CD8-positive, alpha-beta memory T cell (primary cell): ENCODE measurements around the gene ARSB. TPM values are rescaled to one million over a fixed set of nuclear protein-coding genes. Genes with fewer than 3 reads are reported as not detected.

Experiments used
- CTCF ChIA-PET: fragments of 350-600 bp; sonication (Branson Sonifier 250); formaldehyde crosslinking; loops from one replicate; lab custom pipeline; 2021; ENCODE audit warnings: antibody characterized with exemption; lab: Charles Lee
- POLR2A ChIA-PET: fragments of 350-600 bp; sonication (Branson Sonifier 250); formaldehyde crosslinking; loops from one replicate; lab custom pipeline; 2021; ENCODE audit warnings: antibody characterized with exemption; lab: Charles Lee
- DNase-seq, 5 donors: peaks; one replicate each; pipeline versions ENCODE4 v3.0.0 to v3.0.0-alpha.2; 2020 to 2022; ENCODE audit warnings: mixed read lengths in 1 of 5
- H3K27ac ChIP-seq: one replicate; pipeline ENCODE4 v1.7.0; 2013; ENCODE audit warnings: low read depth, mild to moderate bottlenecking, low read length, moderate library complexity
- H3K27me3 ChIP-seq: 2 replicates; pipeline ENCODE4 v1.7.0; 2013; ENCODE audit warnings: low read length, mild to moderate bottlenecking; ENCODE audit not compliant: insufficient read depth, poor library complexity, severe bottlenecking
- H3K36me3 ChIP-seq: 2 replicates; pipeline ENCODE4 v1.7.0; 2013; ENCODE audit warnings: mild to moderate bottlenecking, low read length, moderate library complexity; ENCODE audit not compliant: insufficient read depth
- H3K4me1 ChIP-seq: 2 replicates; pipeline ENCODE4 v1.7.0; 2013; ENCODE audit warnings: mild to moderate bottlenecking, low read length, moderate library complexity; ENCODE audit not compliant: insufficient read depth
- H3K4me3 ChIP-seq: 2 replicates; pipeline ENCODE4 v1.7.0; 2013; ENCODE audit warnings: mild to moderate bottlenecking, low read length
- H3K9me3 ChIP-seq: 2 replicates; pipeline ENCODE4 v1.7.0; 2013; ENCODE audit warnings: mild to moderate bottlenecking, low read length
- H3K27ac Mint-ChIP-seq, 8 donors: one replicate each; pipeline ENCODE4 v1.8.0; 2020 to 2021; ENCODE audit warnings: mixed read lengths in 8 of 8, mild to moderate bottlenecking in 6 of 8, inconsistent platforms in 3 of 8, moderate library complexity in 3 of 8
- H3K27me3 Mint-ChIP-seq, 2 donors: one replicate each; pipeline ENCODE4 v1.8.0; 2020 to 2021; ENCODE audit warnings: mixed read lengths in 2 of 2, mild to moderate bottlenecking in 1 of 2, moderate library complexity in 1 of 2
- H3K36me3 Mint-ChIP-seq, 3 donors: one replicate each; pipeline ENCODE4 v1.8.0; 2020 to 2021; ENCODE audit warnings: mixed read lengths in 3 of 3, inconsistent platforms in 1 of 3, mild to moderate bottlenecking in 1 of 3
- H3K4me1 Mint-ChIP-seq, 3 donors: one replicate each; pipeline ENCODE4 v1.8.0; 2020 to 2021; ENCODE audit warnings: mixed read lengths in 3 of 3, inconsistent platforms in 1 of 3, mild to moderate bottlenecking in 1 of 3
- H3K4me3 Mint-ChIP-seq, 7 donors: one replicate each; pipeline ENCODE4 v1.8.0; 2020 to 2021; ENCODE audit warnings: mixed read lengths in 7 of 7, mild to moderate bottlenecking in 6 of 7, moderate library complexity in 4 of 7, inconsistent platforms in 2 of 7
- H3K9me3 Mint-ChIP-seq, 5 donors: one replicate each; pipeline ENCODE4 v1.8.0; 2020 to 2022; ENCODE audit warnings: mixed read lengths in 5 of 5, mild to moderate bottlenecking in 3 of 5, moderate library complexity in 2 of 5, inconsistent platforms in 1 of 5
- polyA plus RNA-seq: library from polyadenylated mRNA; unstranded; fragments of 300-500 nt; fragmentation: Illumina TruSeq; gene quantifications from one replicate; pipeline ENCODE4 v1.2.3, GENCODE V29; 2021
- total RNA-seq, 2 experiments: library from RNA; stranded (reverse); gene quantifications; one replicate each; pipeline ENCODE4 v1.2.3, GENCODE V29; 2021

Gene ARSB
- total and polyA plus RNA-seq, 3 experiments from 2014 or later = 5.1 to 19.9 (median 19.6) TPM

GRCh38 chr5:78801413-78801812, 183.7 kb downstream of the ARSB start:
- Histone ChIP-seq H3K4me1 (no peaks in the 10 kb centered on the region), H3K9me3 (peaks cover 4% of the 10 kb centered on the region), H3K27me3 (no peaks in the 10 kb centered on the region), H3K4me3 (no peak overlapping the region), H3K36me3 (no peaks in the 10 kb centered on the region), H3K27ac (no peak overlapping the region)
- CTCF ChIA-PET = no interaction called here
- H3K36me3 Mint-ChIP-seq = peaks cover 13 to 36% (median 19%) of the 10 kb centered on the region in 3 donors
- H3K27ac Mint-ChIP-seq = no peak overlapping the region
- DNase-seq = no peak
- POLR2A ChIA-PET = no interaction called here
- no peak overlapping the region for H3K4me3 Mint-ChIP-seq
- H3K4me1 Mint-ChIP-seq = no peaks in the 10 kb centered on the region
- H3K27me3 Mint-ChIP-seq = no peaks in the 10 kb centered on the region
- peaks cover 6 to 11% (median 7%) of the 10 kb centered on the region in 5 donors for H3K9me3 Mint-ChIP-seq

- peaks cover 4% of the 10 kb centered on the region for H3K9me3 ChIP-seq
- Mint-ChIP-seq H3K9me3 (peaks cover 6 to 11% (median 7%) of the 10 kb centered on the region in 5 donors), H3K27me3 (no peaks in the 10 kb centered on the region), H3K36me3 (peaks cover 13 to 36% (median 19%) of the 10 kb centered on the region in 3 donors), H3K4me3 (no peak overlapping the region), H3K27ac (no peak overlapping the region), H3K4me1 (no peaks in the 10 kb centered on the region)
- no peaks in the 10 kb centered on the region for H3K4me1 ChIP-seq
- DNase-seq = no peak
- no peaks in the 10 kb centered on the region for H3K27me3 ChIP-seq
- H3K36me3 ChIP-seq = no peaks in the 10 kb centered on the region
- H3K4me3 ChIP-seq = no peak overlapping the region
- CTCF ChIA-PET = no interaction called here
- POLR2A ChIA-PET = no interaction called here
- H3K27ac ChIP-seq = no peak overlapping the region
These were observed 185.7 kb downstream of the ARSB start for GRCh38 chr5:78799266-78800017.

GRCh38 chr5:78798673-78799029, 186.5 kb downstream of the ARSB start:
- H3K27ac ChIP-seq = no peak overlapping the region
- DNase-seq = no peak
- ChIA-PET CTCF (no interaction called here), POLR2A (no interaction called here)
- H3K36me3 Mint-ChIP-seq = peaks cover 13 to 35% (median 18%) of the 10 kb centered on the region in 3 donors
- peaks cover 6 to 11% (median 7%) of the 10 kb centered on the region in 5 donors for H3K9me3 Mint-ChIP-seq
- no peak overlapping the region for H3K4me3 ChIP-seq
- no peak overlapping the region for H3K27ac Mint-ChIP-seq
- H3K4me3 Mint-ChIP-seq = no peak overlapping the region
- no peaks in the 10 kb centered on the region for H3K27me3 Mint-ChIP-seq
- H3K9me3 ChIP-seq = peaks cover 4% of the 10 kb centered on the region
- no peaks in the 10 kb centered on the region for H3K4me1 Mint-ChIP-seq
- H3K4me1 ChIP-seq = no peaks in the 10 kb centered on the region
- no peaks in the 10 kb centered on the region for H3K27me3 ChIP-seq
- H3K36me3 ChIP-seq = no peaks in the 10 kb centered on the region

- CTCF ChIA-PET = no interaction called here
- POLR2A ChIA-PET = no interaction called here
- no peaks in the 10 kb centered on the region for H3K4me1 Mint-ChIP-seq
These were observed 187.0 kb downstream of the ARSB start for GRCh38 chr5:78797936-78798672.

GRCh38 chr5:78795757-78796156, 189.4 kb downstream of the ARSB start:
- no peak overlapping the region for H3K4me3 ChIP-seq
- Mint-ChIP-seq H3K4me1 (no peaks in the 10 kb centered on the region), H3K36me3 (peaks cover 2 to 19% (median 10%) of the 10 kb centered on the region in 3 donors), H3K27me3 (no peaks in the 10 kb centered on the region), H3K27ac (no peak overlapping the region), H3K9me3 (peaks cover 0 to 2% (median 2%) of the 10 kb centered on the region in 5 donors), H3K4me3 (no peak overlapping the region)
- no peak overlapping the region for H3K27ac ChIP-seq
- no peaks in the 10 kb centered on the region for H3K36me3 ChIP-seq
- no peaks in the 10 kb centered on the region for H3K4me1 ChIP-seq
- no peaks in the 10 kb centered on the region for H3K9me3 ChIP-seq
- H3K27me3 ChIP-seq = no peaks in the 10 kb centered on the region
- no peak for DNase-seq
- CTCF ChIA-PET = no interaction called here
- POLR2A ChIA-PET = no interaction called here

More at GRCh38 chr5:78797936-78798672, 187.0 kb downstream of the ARSB start:
- Histone ChIP-seq H3K9me3 (peaks cover 4% of the 10 kb centered on the region), H3K4me1 (no peaks in the 10 kb centered on the region), H3K27ac (no peak overlapping the region), H3K4me3 (no peak overlapping the region), H3K36me3 (no peaks in the 10 kb centered on the region), H3K27me3 (no peaks in the 10 kb centered on the region)
- Mint-ChIP-seq H3K27me3 (no peaks in the 10 kb centered on the region), H3K9me3 (peaks cover 6 to 11% (median 7%) of the 10 kb centered on the region in 5 donors), H3K27ac (no peak overlapping the region), H3K36me3 (peaks cover 13 to 40% (median 18%) of the 10 kb centered on the region in 3 donors), H3K4me3 (no peak overlapping the region)
- no peak for DNase-seq

GRCh38 chr5:78794693-78795215, 190.4 kb downstream of the ARSB start:
- POLR2A ChIA-PET = no interaction called here
- no peaks in the 10 kb centered on the region for H3K9me3 Mint-ChIP-seq
- Histone ChIP-seq H3K36me3 (no peaks in the 10 kb centered on the region), H3K9me3 (no peaks in the 10 kb centered on the region), H3K4me3 (no peak overlapping the region), H3K27me3 (no peaks in the 10 kb centered on the region), H3K27ac (no peak overlapping the region), H3K4me1 (no peaks in the 10 kb centered on the region)
- no peaks in the 10 kb centered on the region for H3K27me3 Mint-ChIP-seq
- no peak for DNase-seq
- CTCF ChIA-PET = no interaction called here
- H3K4me1 Mint-ChIP-seq = no peaks in the 10 kb centered on the region
- no peak overlapping the region for H3K4me3 Mint-ChIP-seq
- peaks cover 0 to 16% (median 8%) of the 10 kb centered on the region in 3 donors for H3K36me3 Mint-ChIP-seq
- no peak overlapping the region for H3K27ac Mint-ChIP-seq

GRCh38 chr5:78793907-78794662, 191.0 kb downstream of the ARSB start:
- ChIA-PET CTCF (no interaction called here), POLR2A (no interaction called here)
- Histone ChIP-seq H3K27me3 (no peaks in the 10 kb centered on the region), H3K4me1 (no peaks in the 10 kb centered on the region), H3K4me3 (no peak overlapping the region), H3K9me3 (no peaks in the 10 kb centered on the region), H3K36me3 (no peaks in the 10 kb centered on the region), H3K27ac (no peak overlapping the region)
- no peaks in the 10 kb centered on the region for H3K27me3 Mint-ChIP-seq
- H3K27ac Mint-ChIP-seq = peak overlapping the region in 1 of 8 donors; percentile 39
- no peaks in the 10 kb centered on the region for H3K4me1 Mint-ChIP-seq
- H3K36me3 Mint-ChIP-seq = peaks cover 0 to 19% (median 6%) of the 10 kb centered on the region in 3 donors
- no peak for DNase-seq
- H3K9me3 Mint-ChIP-seq = no peaks in the 10 kb centered on the region
- no peak overlapping the region for H3K4me3 Mint-ChIP-seq
